Chondrocyte (in vitro differentiated cells): ENCODE results near the gene GPA33. TPM values are rescaled to one million over a fixed set of nuclear protein-coding genes. Genes with fewer than 3 reads are reported as not detected.
A peak's percentile ranks its signal among the peaks of the same experiment; 100 is the strongest.
"Not testable (repeated sequence)": the region's sequence is repeated elsewhere in the genome, so short reads cannot be mapped to it uniquely, and the experiment has no call there.

Experiments
- DNase-seq: peaks from one replicate; pipeline ENCODE4 v3.0.0; 2021; ENCODE audit warnings: mixed read lengths, low spot score
- H3K27ac Mint-ChIP-seq: one replicate; pipeline ENCODE4 v1.8.0; 2021; ENCODE audit warnings: mild to moderate bottlenecking, moderate library complexity, mixed read lengths; ENCODE audit not compliant: unreplicated experiment
- H3K27me3 Mint-ChIP-seq: 2 replicates; pipeline ENCODE4 v1.8.0; 2021; ENCODE audit warnings: low read depth, mixed read lengths
- H3K36me3 Mint-ChIP-seq: 2 replicates; pipeline ENCODE4 v1.8.0; 2021; ENCODE audit warnings: low read depth, mixed read lengths
- H3K4me1 Mint-ChIP-seq: 2 replicates; pipeline ENCODE4 v1.8.0; 2021; ENCODE audit warnings: low read depth, mild to moderate bottlenecking, mixed read lengths
- H3K4me3 Mint-ChIP-seq: one replicate; pipeline ENCODE4 v1.8.0; 2021; ENCODE audit warnings: mild to moderate bottlenecking, moderate library complexity, mixed read lengths; ENCODE audit not compliant: unreplicated experiment
- H3K9me3 Mint-ChIP-seq: 2 replicates; pipeline ENCODE4 v1.8.0; 2021; ENCODE audit warnings: low read depth, mixed read lengths
- total RNA-seq: library from RNA; stranded (reverse); gene quantifications from 3 replicates; pipeline ENCODE4 v1.2.1, GENCODE V29; 2021
- TF ChIP-seq, protein P1 (sequence below): fragments of 200-600 bp; sonication (generic); IDR thresholded peaks from 2 replicates; pipeline ENCODE4 v1.5.0; 2021; ENCODE audit warnings: antibody characterized with exemption, mild to moderate bottlenecking, moderate library complexity

GPA33 gene
- total RNA-seq, 1 donor from 2014 or later, result not detected

DNA sequence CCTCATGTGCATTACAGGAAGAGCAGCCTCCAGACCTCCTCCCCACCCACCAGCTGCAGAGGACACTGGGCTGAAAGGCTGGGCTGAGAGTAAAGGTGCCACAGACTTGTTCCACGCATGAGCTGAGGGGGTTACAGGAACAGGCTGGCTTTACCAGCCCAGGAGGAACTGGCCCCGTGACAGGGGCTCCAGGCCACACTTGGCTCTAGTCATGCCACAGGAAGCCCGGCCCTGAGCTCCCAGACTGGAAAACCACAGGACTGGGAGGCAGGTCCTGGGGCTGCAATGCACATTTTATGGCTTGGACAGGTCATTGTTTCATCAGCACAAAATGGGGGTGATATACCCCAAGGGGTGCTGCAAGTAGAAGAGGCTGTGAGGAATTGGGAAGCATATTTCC, 35.6 kb downstream of the GPA33 start:
- H3K36me3 Mint-ChIP-seq, result no peaks in the 10 kb centered on the region
- peaks cover 11% of the 10 kb centered on the region for H3K4me1 Mint-ChIP-seq
- no peak overlapping the region for H3K4me3 Mint-ChIP-seq
- no peaks in the 10 kb centered on the region for H3K9me3 Mint-ChIP-seq
- H3K27ac Mint-ChIP-seq, result no peak overlapping the region
- no peak for DNase-seq
- TF ChIP-seq, protein P1, sequence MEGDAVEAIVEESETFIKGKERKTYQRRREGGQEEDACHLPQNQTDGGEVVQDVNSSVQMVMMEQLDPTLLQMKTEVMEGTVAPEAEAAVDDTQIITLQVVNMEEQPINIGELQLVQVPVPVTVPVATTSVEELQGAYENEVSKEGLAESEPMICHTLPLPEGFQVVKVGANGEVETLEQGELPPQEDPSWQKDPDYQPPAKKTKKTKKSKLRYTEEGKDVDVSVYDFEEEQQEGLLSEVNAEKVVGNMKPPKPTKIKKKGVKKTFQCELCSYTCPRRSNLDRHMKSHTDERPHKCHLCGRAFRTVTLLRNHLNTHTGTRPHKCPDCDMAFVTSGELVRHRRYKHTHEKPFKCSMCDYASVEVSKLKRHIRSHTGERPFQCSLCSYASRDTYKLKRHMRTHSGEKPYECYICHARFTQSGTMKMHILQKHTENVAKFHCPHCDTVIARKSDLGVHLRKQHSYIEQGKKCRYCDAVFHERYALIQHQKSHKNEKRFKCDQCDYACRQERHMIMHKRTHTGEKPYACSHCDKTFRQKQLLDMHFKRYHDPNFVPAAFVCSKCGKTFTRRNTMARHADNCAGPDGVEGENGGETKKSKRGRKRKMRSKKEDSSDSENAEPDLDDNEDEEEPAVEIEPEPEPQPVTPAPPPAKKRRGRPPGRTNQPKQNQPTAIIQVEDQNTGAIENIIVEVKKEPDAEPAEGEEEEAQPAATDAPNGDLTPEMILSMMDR, result no peak
- peaks cover 9% of the 10 kb centered on the region for H3K27me3 Mint-ChIP-seq

DNA sequence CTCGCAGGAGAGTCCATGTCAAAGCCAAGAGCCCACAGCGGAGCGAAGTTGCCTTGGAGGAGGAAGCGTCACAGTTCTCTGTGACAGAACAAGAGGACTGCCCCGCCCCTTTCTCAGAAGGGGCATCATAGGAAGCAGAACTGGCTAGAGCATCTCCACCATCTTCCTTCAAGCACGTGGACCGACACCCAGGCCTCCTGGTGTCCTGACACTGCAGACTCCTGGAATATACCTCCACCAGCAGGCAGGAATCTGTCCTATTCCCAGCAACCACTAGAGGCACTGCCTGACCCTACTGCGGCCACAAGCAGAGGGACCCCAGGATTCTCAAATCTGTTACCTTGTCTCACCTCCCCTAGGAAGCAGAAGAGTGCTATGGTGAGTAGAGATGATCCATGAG, 37.8 kb downstream of the GPA33 start:
- H3K27me3 Mint-ChIP-seq, result peaks cover 22% of the 10 kb centered on the region
- no peak overlapping the region for H3K27ac Mint-ChIP-seq
- no peak overlapping the region for H3K4me3 Mint-ChIP-seq
- DNase-seq, result no peak
- no peaks in the 10 kb centered on the region for H3K4me1 Mint-ChIP-seq
- H3K9me3 Mint-ChIP-seq, result no peaks in the 10 kb centered on the region
- TF ChIP-seq, protein P1, result peak; percentile 69
- H3K36me3 Mint-ChIP-seq, result peaks cover 1% of the 10 kb centered on the region

DNA sequence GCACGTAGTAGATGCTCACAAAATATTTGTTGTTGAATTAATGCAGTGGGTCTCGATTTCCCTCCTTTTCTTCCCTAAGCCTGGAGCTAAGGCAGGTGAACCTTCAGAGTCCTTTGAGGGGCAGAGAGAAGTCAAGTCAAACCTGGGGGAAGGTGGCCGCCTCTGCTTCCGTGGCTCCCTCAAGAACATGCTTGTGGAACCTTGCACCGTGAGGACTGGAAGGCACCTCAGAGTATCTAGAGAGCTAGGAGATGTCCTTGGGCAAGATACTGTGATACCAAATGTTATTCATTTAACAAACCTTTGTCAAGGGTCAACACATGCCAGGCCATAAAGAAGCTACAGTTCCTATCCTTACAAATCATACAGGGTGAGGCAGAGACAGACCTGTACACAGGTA, 38.3 kb downstream of the GPA33 start:
- Mint-ChIP-seq H3K4me1 (no peaks in the 10 kb centered on the region), H3K9me3 (no peaks in the 10 kb centered on the region), H3K36me3 (peaks cover 1% of the 10 kb centered on the region), H3K27ac (no peak overlapping the region), H3K4me3 (no peak overlapping the region), H3K27me3 (peaks cover 27% of the 10 kb centered on the region)
- no peak for DNase-seq
- TF ChIP-seq, protein P1, result no peak

DNA sequence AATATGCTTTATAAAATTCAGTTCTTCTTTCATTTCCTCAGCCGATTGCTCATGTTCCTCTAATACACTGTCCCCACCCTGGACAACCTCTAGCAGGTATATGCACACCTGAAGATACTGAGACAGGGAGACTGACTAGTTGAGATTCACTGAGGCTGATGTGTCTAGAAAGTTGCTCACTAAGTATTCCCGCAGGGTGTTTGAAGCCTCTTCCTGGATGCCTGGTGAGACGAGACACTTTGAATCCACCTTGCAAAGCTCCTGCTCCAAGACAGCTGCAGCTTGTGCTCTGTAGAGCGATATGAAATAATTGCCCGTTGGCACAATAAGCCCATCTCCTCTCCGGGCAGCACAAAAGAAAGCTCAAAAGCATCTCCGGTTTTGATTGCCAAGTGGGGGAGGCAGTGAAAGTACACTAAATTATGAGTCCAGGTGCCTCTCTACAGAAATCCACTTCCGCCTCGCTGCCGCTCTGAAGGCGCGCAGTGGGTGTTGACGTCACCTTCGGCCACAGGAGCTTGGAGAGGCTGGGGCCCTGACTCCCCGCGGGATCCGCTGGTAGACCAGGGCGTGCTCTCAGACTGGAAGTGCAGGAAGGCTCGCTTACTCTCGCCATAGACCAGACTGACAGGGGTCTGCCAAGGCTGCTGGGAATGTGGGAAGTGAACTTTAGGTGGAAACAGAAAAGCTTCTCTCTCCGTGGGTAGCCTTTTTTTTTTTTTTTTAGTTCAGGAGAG, 46.3 kb downstream of the GPA33 start:
- DNase-seq, result no peak
- TF ChIP-seq, protein P1, result no peak
- Mint-ChIP-seq H3K4me3 (peak overlapping the region; percentile 33), H3K27ac (no peak overlapping the region), H3K9me3 (no peaks in the 10 kb centered on the region), H3K27me3 (peaks cover 73% of the 10 kb centered on the region), H3K36me3 (peaks cover 1% of the 10 kb centered on the region), H3K4me1 (no peaks in the 10 kb centered on the region)

DNA sequence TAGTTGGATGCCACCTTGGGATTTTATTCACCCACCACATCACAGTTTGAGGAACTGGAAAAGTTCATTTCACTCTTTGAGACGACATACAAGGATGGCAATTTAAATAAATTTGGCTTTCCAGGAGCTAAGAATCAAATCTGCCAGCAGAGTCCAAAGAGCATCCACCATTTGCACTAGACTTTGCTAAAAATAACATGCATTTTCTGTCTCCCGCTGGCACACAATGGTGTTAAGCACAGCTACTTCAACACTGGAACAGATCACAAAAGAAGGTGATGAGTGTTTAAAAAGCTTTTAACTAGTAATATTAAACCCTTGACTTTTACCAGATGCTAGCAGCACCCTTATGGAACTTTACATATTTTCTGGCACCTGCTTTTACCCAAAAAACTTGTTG, 56.5 kb downstream of the GPA33 start:
- H3K27me3 Mint-ChIP-seq, result peaks cover 21% of the 10 kb centered on the region

DNA sequence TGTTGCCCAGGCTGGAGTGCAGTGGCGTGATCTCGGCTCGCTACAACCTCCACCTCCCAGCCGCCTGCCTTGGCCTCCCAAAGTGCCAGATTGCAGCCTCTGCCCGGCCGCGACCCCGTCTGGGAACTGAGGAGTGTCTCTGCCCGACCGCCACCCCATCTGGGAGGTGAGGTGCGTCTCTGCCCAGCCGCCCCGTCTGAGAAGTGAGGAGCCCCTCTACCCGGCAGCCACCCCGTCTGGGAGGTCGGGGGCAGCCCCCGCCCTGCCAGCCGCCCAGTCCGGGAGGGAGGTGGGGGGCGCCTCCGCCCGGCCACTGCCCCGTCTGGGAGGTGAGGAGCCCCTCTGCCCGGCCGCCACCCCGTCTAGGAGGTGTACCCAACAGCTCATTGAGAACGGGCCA, 60.6 kb downstream of the GPA33 start:
- not testable (repeated sequence) for DNase-seq, H3K4me1 Mint-ChIP-seq, H3K36me3 Mint-ChIP-seq, H3K27ac Mint-ChIP-seq, H3K4me3 Mint-ChIP-seq
- Mint-ChIP-seq H3K9me3 (peaks cover 18% of the 10 kb centered on the region), H3K27me3 (peaks cover 48% of the 10 kb centered on the region)

More for the DNA sequence above, 56.5 kb downstream of the GPA33 start:
- H3K27ac Mint-ChIP-seq, result no peak overlapping the region
- no peaks in the 10 kb centered on the region for H3K36me3 Mint-ChIP-seq
- H3K4me1 Mint-ChIP-seq, result no peaks in the 10 kb centered on the region
- TF ChIP-seq, protein P1, result no peak
- H3K9me3 Mint-ChIP-seq, result peaks cover 3% of the 10 kb centered on the region
- H3K4me3 Mint-ChIP-seq, result no peak overlapping the region
- DNase-seq, result no peak
